HCEC 1CT (cell line): ENCODE results near the gene KCNJ9.
"Not testable (repeated sequence)": the region's sequence is repeated elsewhere in the genome, so short reads cannot be mapped to it uniquely, and the experiment has no call there.

Experiments used
- DNase-seq: peaks from one replicate; pipeline ENCODE4 v3.0.0-alpha.2; 2017

The KCNJ9 gene

GRCh38 chr1:160081261-160081936 lies at the start of gene KCNJ9:
Gene KCNJ9 (plus strand): TSS chr1:160081538. CDS start chr1:160084031, 2,493 bp downstream.
- DNase-seq, result no peak

DNA sequence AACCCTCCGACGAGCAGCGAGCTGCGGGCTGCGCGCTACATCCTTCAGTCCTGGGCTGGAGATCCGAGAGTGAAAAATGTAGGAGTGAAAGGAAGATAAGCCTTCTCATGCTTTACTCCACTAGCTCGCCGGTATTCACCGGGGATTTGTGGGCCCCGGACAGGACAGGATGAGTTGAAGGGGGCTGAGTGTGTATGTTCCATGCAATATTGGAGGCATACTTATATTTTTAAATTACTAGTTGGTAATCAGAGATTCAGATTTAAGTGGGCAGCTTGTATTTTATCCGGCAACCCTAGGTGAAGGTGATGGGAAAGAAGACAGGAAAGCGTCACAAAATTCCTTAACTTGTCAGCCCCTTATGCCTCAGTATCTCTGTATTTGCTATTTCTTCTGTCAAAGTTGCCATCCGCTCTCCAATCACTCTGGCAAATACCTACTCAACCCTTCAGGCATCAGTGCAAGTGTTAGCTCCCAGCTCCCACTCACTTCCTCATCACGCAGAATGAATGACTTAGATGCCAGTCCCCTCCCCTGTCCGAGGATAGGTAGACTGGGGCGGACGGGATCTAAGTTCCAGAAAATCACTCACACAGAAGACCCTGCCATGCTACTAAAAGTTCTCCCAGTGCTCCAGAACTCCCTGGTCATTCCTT lies 49.0 kb upstream of the KCNJ9 start:
- no peak for DNase-seq

DNA sequence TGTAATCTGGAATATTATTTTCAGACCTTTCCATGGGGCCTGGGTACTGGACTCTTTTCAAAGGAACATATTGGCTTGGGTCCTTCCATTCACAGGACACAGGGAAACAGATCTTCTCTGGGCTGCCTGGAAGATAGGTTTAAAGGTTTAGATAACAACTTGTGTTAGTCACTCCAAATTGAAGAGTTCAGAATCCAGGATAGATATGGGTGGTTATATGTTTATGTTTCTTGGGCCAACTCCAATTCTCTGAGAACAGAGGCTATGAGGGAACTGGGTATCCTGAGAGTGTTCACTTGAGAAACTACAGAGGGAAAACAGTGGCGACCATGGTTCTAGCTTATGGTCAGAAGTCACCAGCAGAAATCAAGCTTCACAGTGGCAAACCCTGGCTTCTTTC lies 40.9 kb upstream of the KCNJ9 start:
- DNase-seq, result no peak

DNA sequence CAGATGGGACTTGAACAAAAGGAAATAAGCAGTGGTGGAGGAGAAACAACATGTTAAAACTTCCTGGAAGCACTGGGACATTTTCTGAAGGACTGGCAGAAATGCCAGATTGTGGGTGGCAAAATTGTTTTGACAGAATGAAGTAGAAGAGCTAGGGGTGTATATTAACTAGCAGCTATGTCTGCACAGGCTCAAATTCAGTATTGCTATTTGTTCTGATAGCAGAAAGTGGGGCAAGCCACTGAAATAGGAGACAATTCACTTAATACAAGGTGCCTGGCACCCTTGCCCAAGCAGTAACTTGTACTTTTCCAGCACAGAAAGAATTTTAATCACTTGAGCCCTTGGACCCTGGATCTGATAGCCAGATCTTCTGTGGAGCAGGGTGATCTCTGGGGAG lies 37.8 kb upstream of the KCNJ9 start:
- no peak for DNase-seq

- no peak for DNase-seq
Measured at GRCh38 chr1:160045653-160046052, 35.7 kb upstream of the KCNJ9 start.

DNA sequence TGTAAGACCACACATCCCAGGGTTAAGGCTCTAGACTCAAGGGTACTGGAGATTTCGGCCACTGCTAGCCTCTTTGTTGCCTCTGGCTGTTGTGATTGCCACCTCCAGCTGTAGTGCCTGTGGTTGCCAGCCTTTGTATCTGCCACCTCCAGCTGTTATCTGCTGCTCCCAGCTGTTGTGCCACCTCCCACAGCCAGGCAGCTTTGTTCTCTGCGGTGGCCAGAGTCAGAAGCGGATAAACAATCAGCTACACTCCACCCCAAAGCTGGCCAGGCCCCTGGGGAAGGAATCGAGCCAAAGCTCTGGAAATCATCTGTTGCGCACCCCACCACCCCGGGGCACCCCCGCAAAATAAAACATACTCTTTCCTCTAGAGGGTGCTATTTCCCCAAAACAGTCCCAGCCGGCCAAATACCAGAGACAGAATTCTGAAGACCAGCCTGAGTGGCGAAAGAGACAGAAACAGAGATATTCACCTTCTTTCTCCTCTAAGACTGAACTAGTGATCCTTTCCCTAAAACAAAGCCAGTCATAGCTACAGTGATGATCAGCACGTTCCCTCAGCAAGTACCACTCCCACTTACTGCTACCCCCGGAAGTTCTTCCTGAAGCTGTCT lies 34.7 kb upstream of the KCNJ9 start:
- DNase-seq, result peak; percentile 34

DNA sequence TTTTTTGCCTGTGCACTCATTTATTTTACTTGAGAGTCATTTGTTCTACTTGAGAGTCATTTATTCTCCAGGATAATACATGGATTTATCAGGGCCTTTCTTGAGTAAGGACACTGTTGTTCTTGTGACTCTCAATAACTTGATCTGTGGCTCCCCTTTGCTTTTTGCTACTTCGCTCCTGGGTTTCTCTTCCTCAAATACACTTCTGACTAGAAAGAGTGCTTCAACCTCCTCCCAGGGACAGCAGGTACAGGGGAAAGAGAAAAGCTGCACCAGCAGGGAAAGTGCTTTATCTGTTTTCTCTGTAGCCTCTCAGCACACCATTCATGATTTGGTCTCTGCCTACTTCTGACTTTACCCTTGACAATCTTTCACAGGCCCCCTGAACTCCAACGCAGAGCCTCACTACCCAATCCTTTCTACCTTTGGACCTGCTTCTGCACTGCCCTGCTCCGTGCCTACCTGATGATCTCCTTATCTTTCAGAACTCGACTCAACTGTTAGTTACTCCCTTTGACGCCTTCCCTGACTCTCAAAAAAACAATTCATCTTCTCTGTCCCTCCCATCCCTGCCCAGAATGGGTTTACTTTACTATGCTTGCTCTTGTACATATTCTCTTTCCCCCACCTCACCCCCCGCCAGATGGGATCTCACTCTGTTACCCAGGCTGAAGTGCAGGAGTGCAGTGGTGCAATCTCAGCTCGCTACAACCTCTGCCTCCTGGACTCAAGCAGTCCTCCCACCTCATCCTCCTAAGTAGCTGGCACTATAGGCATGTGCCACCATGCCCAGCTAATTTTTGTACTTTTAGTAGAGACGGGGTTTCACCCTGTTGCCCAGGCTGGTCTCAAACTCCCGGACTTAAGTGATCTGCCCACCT lies 34.0 kb upstream of the KCNJ9 start:
- DNase-seq, result no peak

DNA sequence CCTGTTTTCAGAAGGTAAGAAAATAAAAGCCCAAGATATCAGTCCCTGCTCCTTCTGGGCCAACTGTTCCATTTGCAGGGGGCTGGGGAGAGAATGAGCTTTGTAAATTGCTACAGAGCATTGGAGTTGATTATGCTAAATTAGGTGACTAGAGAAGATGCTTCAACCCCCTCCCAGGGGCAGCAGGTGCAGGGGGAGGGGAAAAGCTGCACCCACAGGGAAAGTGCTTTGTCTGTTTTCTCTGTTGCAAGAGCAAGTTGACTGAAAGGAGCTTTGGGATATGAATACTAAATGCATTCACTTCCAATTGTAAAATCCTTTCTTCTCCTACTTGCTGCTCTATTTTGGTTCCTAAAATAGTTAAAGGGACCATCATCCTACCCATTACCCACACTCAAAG lies 33.0 kb upstream of the KCNJ9 start:
- no peak for DNase-seq

GRCh38 chr1:160049101-160049500 lies 32.2 kb upstream of the KCNJ9 start:
- DNase-seq, result no peak

DNA sequence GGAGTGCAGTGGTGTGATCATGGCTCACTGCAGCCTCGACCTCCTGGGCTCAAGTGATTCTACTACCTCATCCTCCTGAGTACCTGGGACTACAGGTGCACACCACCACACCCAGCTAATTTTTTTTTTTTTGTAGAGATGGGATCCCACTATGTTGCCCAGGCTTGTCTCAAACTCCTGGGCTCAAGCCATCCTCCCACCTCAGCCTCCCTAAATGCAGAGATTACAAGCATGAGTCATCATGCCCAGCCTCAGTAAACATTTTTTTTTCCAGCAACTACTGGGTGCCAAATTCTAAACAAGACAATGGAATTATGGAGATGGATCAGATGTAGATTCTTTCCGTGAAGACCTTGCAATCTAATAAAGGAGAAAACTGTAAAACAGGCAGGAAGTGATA lies 31.2 kb upstream of the KCNJ9 start:
- not testable (repeated sequence) for DNase-seq

DNA sequence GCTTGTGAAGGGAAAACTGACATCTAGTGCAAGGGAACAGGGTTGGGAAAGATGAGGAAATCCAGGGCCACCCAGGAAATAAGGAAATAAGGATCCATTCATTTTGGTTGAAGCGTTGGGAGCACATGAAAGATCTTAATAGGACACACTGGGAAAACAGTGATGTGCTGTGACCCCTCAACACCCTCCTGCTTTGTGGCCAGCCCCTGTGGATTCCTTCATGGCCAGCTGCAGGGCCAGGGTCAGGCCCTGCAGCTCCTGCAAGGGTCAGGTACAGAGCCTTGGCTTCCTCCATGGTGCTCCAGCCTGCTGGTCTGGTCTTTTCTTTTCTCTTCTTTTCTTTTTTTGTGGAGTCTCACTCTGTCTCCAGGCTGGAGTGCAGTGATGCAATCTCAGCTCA lies 30.7 kb upstream of the KCNJ9 start:
- DNase-seq, result no peak

- DNase-seq, result no peak
Measured at GRCh38 chr1:160052936-160053335, 28.4 kb upstream of the KCNJ9 start.

- no peak for DNase-seq
Measured at GRCh38 chr1:160053548-160054365, 27.6 kb upstream of the KCNJ9 start.

GRCh38 chr1:160056648-160057169 lies 24.6 kb upstream of the KCNJ9 start:
- no peak for DNase-seq

DNA sequence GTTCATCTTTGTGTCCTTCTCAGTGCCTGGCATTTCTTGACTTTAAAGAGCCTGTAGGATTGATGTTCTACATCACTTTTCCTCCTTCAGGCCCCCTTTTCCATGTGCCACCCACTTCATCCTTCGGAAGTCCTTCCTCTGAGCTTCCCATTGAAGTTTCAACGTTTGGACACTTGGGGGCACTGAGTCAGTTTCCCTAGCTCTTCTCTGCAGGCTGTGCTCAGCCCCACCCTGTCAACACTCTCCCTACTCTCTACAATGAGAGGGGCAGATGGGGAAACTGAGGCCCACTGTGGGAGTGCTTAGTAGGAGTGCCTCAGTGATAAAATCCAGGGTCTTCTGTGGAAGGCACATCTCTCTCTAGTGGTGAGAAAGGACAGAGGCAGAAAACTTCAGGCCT lies 23.3 kb upstream of the KCNJ9 start:
- no peak for DNase-seq

DNA sequence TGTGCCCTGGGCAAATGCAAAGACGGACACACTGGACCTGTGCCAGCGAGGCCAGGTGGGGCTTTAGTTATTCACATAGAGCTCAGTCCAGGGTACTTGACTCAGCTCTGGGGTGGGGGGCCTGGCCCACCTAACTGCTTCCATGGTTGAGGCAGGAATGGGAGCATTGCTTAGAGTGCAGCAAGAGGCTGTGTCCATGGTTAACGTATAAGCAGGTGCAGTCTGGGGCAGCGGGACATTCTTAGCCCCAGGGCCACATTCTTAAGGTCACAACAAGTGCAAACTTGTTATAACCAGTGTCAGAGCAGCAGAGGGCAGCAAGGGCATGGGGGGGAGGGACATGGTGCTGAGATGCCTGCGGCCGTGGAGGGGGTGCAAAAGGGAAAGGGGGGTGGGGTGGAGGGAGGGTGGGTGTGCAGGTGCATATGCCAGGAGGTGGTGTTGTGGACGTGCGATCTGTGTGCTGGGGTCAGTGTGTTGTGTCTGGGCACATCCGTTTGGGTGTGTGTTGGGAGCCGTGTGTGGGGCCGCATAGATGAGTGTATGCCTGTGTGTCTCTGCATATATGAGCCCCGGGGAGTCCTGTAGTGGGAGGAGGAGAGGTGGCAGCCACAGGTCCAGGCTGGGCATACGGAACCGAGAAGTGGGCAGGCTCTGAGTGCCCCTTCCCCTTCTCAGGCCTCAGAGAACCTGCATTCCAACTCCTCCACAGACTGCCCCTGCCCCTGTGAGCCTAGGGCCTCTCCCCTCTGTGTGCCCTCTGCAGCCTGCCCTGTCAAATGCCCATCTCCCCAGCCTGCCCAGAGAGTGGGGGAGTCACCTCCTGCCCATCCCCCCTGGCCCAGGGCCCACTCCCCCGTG lies 19.7 kb upstream of the KCNJ9 start:
- DNase-seq, result no peak

DNA sequence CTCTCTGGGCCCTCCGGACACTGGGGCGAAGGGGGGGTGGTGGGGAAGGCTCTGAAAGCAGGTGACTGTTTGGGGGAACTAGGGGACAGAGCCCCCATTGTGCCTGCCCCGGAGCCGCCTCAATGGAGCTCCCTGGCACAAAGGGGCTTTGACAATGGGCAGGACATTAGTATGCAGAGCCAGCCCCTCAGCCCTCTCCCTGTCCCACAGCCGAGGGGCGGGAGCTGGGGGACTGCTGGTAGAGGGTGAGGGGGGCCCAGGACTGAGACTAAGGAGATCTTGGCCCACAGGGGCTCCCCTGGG lies 19.2 kb upstream of the KCNJ9 start:
- DNase-seq, result no peak

GRCh38 chr1:160063176-160063575 lies 18.2 kb upstream of the KCNJ9 start:
- no peak for DNase-seq

GRCh38 chr1:160064164-160064563 lies 17.2 kb upstream of the KCNJ9 start:
- DNase-seq, result no peak

GRCh38 chr1:160064746-160065145 lies 16.6 kb upstream of the KCNJ9 start:
- no peak for DNase-seq
